Neural crest cell (in vitro differentiated cells): Measurements from ENCODE around the gene MACROD1. TPM values are rescaled to one million over a fixed set of nuclear protein-coding genes. Genes with fewer than 3 reads are reported as not detected.

Experiments used
- DNase-seq: peaks from one replicate; pipeline ENCODE4 v3.0.0; 2021; ENCODE audit warnings: low read depth, mixed read lengths, low spot score
- H3K27ac Mint-ChIP-seq: one replicate; pipeline ENCODE4 v1.8.0; 2021; ENCODE audit warnings: mild to moderate bottlenecking, mixed read lengths; ENCODE audit not compliant: unreplicated experiment
- H3K27me3 Mint-ChIP-seq: 2 replicates; pipeline ENCODE4 v1.8.0; 2021; ENCODE audit warnings: low read depth, mild to moderate bottlenecking, mixed read lengths
- H3K36me3 Mint-ChIP-seq: 2 replicates; pipeline ENCODE4 v1.8.0; 2021; ENCODE audit warnings: low read depth, mild to moderate bottlenecking, mixed read lengths
- H3K4me1 Mint-ChIP-seq: 2 replicates; pipeline ENCODE4 v1.8.0; 2021; ENCODE audit warnings: mixed read lengths
- H3K4me3 Mint-ChIP-seq: one replicate; pipeline ENCODE4 v1.8.0; 2021; ENCODE audit warnings: mild to moderate bottlenecking, mixed read lengths
- H3K9me3 Mint-ChIP-seq: 2 replicates; pipeline ENCODE4 v1.8.0; 2021; ENCODE audit warnings: mixed read lengths
- CTCF ChIP-seq: fragments of 200-600 bp; sonication (generic); conservative IDR thresholded peaks from 2 replicates; pipeline ENCODE4 v1.5.0; 2021; ENCODE audit warnings: antibody characterized with exemption, mild to moderate bottlenecking
- total RNA-seq: library from RNA; stranded (reverse); gene quantifications from 2 replicates; pipeline ENCODE4 v1.2.1, GENCODE V29; 2021

MACROD1 gene
- total RNA-seq, 1 donor from 2014 or later, result 26.1 TPM

- Mint-ChIP-seq H3K36me3 (no peaks in the 10 kb centered on the region), H3K4me3 (no peak overlapping the region), H3K4me1 (peaks cover 32% of the 10 kb centered on the region), H3K27me3 (no peaks in the 10 kb centered on the region), H3K27ac (peak overlapping the region; percentile 27), H3K9me3 (no peaks in the 10 kb centered on the region)
- DNase-seq, result no peak
- no peak for TF ChIP-seq CTCF
Measured at GRCh38 chr11:64132191-64132771, 33.6 kb downstream of the MACROD1 start.

- H3K4me1 Mint-ChIP-seq, result peaks cover 26% of the 10 kb centered on the region
- DNase-seq, result no peak
Measured at GRCh38 chr11:64131683-64132190, 34.2 kb downstream of the MACROD1 start.

GRCh38 chr11:64130618-64131017, 35.3 kb downstream of the MACROD1 start:
- TF ChIP-seq CTCF, result no peak
- Mint-ChIP-seq H3K4me3 (no peak overlapping the region), H3K4me1 (peaks cover 26% of the 10 kb centered on the region), H3K27ac (no peak overlapping the region), H3K27me3 (no peaks in the 10 kb centered on the region), H3K9me3 (no peaks in the 10 kb centered on the region), H3K36me3 (no peaks in the 10 kb centered on the region)
- DNase-seq, result no peak

More at GRCh38 chr11:64131683-64132190, 34.2 kb downstream of the MACROD1 start:
- H3K27ac Mint-ChIP-seq, result peak overlapping the region; percentile 27
- no peaks in the 10 kb centered on the region for H3K36me3 Mint-ChIP-seq
- no peak overlapping the region for H3K4me3 Mint-ChIP-seq
- no peaks in the 10 kb centered on the region for H3K27me3 Mint-ChIP-seq
- no peak for TF ChIP-seq CTCF
- H3K9me3 Mint-ChIP-seq, result no peaks in the 10 kb centered on the region

DNA sequence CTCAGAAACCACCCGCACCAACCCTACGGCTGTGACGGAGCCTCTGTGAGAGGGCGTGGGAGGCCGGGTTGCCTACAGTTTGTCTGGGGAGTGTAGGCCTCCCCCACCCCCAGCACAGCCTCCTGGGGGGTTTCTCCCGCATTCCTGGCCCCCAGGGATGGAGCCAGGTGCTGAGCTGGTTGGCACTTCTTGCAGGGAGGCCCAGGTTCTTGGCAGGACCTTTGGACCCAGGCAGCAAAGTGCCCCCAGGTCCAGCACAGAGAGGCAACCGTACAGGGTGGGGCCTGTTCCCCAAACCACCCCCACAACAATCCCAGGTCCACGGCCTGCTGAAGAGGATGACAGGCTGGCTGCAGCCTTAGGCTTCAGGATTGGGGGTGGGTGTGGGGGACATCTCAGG, 36.5 kb downstream of the MACROD1 start:
- Mint-ChIP-seq H3K36me3 (no peaks in the 10 kb centered on the region), H3K27ac (no peak overlapping the region), H3K9me3 (no peaks in the 10 kb centered on the region), H3K4me1 (peaks cover 26% of the 10 kb centered on the region), H3K4me3 (no peak overlapping the region), H3K27me3 (no peaks in the 10 kb centered on the region)
- TF ChIP-seq CTCF, result no peak
- no peak for DNase-seq

DNA sequence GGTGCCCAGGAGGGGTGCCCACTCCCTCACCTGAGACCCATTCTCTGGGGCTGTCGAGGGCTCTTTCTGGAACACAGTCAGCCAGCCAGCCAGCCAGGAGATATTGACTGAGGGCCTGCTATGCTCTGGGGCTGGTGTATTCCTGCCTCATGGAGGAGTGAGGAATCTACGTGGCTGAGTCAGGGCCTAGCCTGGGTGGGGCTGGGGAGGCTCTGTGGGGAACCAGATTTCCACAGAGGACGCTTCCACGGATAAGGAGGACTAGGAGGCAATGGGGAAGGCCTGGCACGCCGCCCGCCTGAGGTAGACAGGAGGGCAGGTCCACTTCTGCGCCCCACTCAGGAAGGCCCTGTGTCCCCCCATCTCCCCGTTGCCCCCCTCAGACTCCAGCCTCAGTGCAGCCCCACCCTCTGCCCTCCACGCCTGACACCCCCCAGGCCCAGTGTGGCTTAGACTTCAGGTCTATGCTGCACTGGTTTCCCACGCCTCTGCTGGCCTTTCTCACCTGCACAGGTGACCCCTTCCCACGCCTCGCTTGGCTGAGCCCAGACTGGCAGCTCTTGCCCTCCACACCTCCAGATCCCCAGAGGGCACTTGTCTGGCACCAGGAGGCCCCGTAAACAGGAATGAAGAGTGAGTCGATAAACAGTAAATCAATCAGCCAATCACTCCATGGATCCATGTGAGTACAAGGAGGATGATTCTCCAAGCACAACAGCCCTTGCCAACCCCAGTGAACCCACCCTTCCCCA, 37.5 kb downstream of the MACROD1 start:
- Mint-ChIP-seq H3K4me3 (no peak overlapping the region), H3K4me1 (peaks cover 17% of the 10 kb centered on the region), H3K36me3 (no peaks in the 10 kb centered on the region), H3K27me3 (no peaks in the 10 kb centered on the region), H3K27ac (no peak overlapping the region), H3K9me3 (no peaks in the 10 kb centered on the region)
- no peak for TF ChIP-seq CTCF
- no peak for DNase-seq
